IMR-90 (cell line): ENCODE measurements around the gene MIPEP. TPM values are rescaled to one million over a fixed set of nuclear protein-coding genes. Genes with fewer than 3 reads are reported as not detected.

Experiments
- ATAC-seq: fragments of 200-7000 bp; cut with Tn5 transposase; 2 replicates; pipeline ENCODE4 v1.9.1; 2020; ENCODE audit warnings: low read depth, mild to moderate bottlenecking, moderate library complexity
- BruUV-seq: library from RNA; stranded (reverse); fragments of 400-500 nt; replicated peaks from 2 replicates; lab custom pipeline; 2021; lab: Mats Ljungman, UMichigan
- CTCF ChIA-PET: fragments of 300-600 bp; formaldehyde crosslinking; extraction: SDS; loops from one replicate; lab custom pipeline; 2021; ENCODE audit warnings: antibody characterized with exemption; lab: Yijun Ruan, JAX
- POLR2A ChIA-PET: fragments of 300-600 bp; sonication (Branson Sonifier 250); formaldehyde crosslinking; loops from one replicate; lab custom pipeline; 2022; ENCODE audit warnings: antibody characterized with exemption; ENCODE audit not compliant: unreplicated experiment; lab: Charles Lee
- DNase-seq: peaks from one replicate; pipeline ENCODE4 v3.0.0; 2013
- H2AFZ ChIP-seq: replicated peaks from 2 replicates; pipeline ENCODE3; 2013; ENCODE audit warnings: low read length, mild to moderate bottlenecking; ENCODE audit not compliant: poor library complexity
- H2AK5ac ChIP-seq: 2 replicates; pipeline ENCODE4 v1.6.1; 2013; ENCODE audit warnings: low read depth, low read length, inconsistent platforms
- H2AK9ac ChIP-seq: replicated peaks from 2 replicates; pipeline ENCODE3; 2013; ENCODE audit warnings: mild to moderate bottlenecking, low read depth, low read length, moderate library complexity; ENCODE audit not compliant: poor library complexity
- H2BK120ac ChIP-seq: 2 replicates; pipeline ENCODE4 v1.6.1; 2013; ENCODE audit warnings: low read depth, low read length, inconsistent platforms
- H2BK15ac ChIP-seq: 3 replicates; pipeline ENCODE4 v1.6.1; 2013; ENCODE audit warnings: low read depth, low read length, inconsistent platforms
- H2BK20ac ChIP-seq: 2 replicates; pipeline ENCODE4 v1.6.1; 2013; ENCODE audit warnings: low read depth, mild to moderate bottlenecking, inconsistent platforms, low read length, moderate library complexity
- H2BK5ac ChIP-seq: 2 replicates; pipeline ENCODE4 v1.6.1; 2013; ENCODE audit warnings: mild to moderate bottlenecking, low read depth, low read length, inconsistent platforms; ENCODE audit not compliant: poor library complexity, severe bottlenecking
- H3K14ac ChIP-seq: replicated peaks from 2 replicates; pipeline ENCODE4 v1.6.1; 2013; ENCODE audit warnings: low read depth, low read length, inconsistent platforms
- H3K18ac ChIP-seq: 2 replicates; pipeline ENCODE4 v1.6.1; 2013; ENCODE audit warnings: low read depth, low read length, control low read depth
- H3K23ac ChIP-seq: 2 replicates; pipeline ENCODE4 v1.6.1; 2013; ENCODE audit warnings: low read depth, low read length, inconsistent platforms
- H3K27ac ChIP-seq: 2 replicates; pipeline ENCODE4 v1.5.1; 2013; ENCODE audit warnings: mild to moderate bottlenecking, control low read depth, low read length; ENCODE audit not compliant: insufficient read depth
- H3K27me3 ChIP-seq: 2 replicates; pipeline ENCODE4 v1.6.1; 2013; ENCODE audit warnings: low read length; ENCODE audit not compliant: control insufficient read depth, insufficient read depth
- H3K36me3 ChIP-seq: 2 replicates; pipeline ENCODE4 v1.6.1; 2013; ENCODE audit warnings: low read length, mixed read lengths; ENCODE audit not compliant: control insufficient read depth, insufficient read depth
- H3K4ac ChIP-seq: 2 replicates; pipeline ENCODE4 v1.6.1; 2013; ENCODE audit warnings: low read depth, low read length, inconsistent platforms
- H3K4me1 ChIP-seq: 2 replicates; pipeline ENCODE4 v1.6.1; 2013; ENCODE audit warnings: low read length, mixed read lengths; ENCODE audit not compliant: control insufficient read depth, insufficient read depth
- H3K4me2 ChIP-seq: 2 replicates; pipeline ENCODE4 v1.6.1; 2013; ENCODE audit warnings: low read depth, mild to moderate bottlenecking, control low read depth, low read length, moderate library complexity
- H3K4me3 ChIP-seq: 2 replicates; pipeline ENCODE4 v1.5.1; 2013; ENCODE audit warnings: low read depth, mild to moderate bottlenecking, control low read depth, low read length, moderate library complexity; ENCODE audit not compliant: insufficient read depth
- H3K56ac ChIP-seq: 2 replicates; pipeline ENCODE4 v1.6.1; 2013; ENCODE audit warnings: low read length, inconsistent platforms; ENCODE audit not compliant: insufficient read depth; ENCODE audit errors: extremely low read depth
- H3K79me1 ChIP-seq, 2 experiments: 2 replicates each; pipeline ENCODE4 v1.6.1; 2013; ENCODE audit warnings: low read length in 2 of 2, inconsistent platforms in 1 of 2, low read depth in 1 of 2
- H3K9ac ChIP-seq: 2 replicates; pipeline ENCODE4 v1.6.1; 2013; ENCODE audit warnings: low read depth, low read length, control low read depth
- H3K9me1 ChIP-seq: 2 replicates; pipeline ENCODE4 v1.6.1; 2013; ENCODE audit warnings: low read length, inconsistent platforms; ENCODE audit not compliant: insufficient read depth
- H3K9me3 ChIP-seq: 2 replicates; pipeline ENCODE4 v1.6.1; 2013; ENCODE audit warnings: low read length; ENCODE audit not compliant: control insufficient read depth, insufficient read depth
- H4K20me1 ChIP-seq: 2 replicates; pipeline ENCODE4 v1.6.1; 2013; ENCODE audit warnings: low read length, inconsistent platforms; ENCODE audit not compliant: insufficient read depth
- H4K5ac ChIP-seq: 2 replicates; pipeline ENCODE4 v1.6.1; 2013; ENCODE audit warnings: mild to moderate bottlenecking, low read depth, low read length, control low read depth
- H4K8ac ChIP-seq, 2 experiments: 2 replicates each; pipeline ENCODE4 v1.6.1; 2013; ENCODE audit warnings: low read depth in 2 of 2, low read length in 2 of 2, control low read depth in 1 of 2, inconsistent platforms in 1 of 2
- H4K91ac ChIP-seq: 2 replicates; pipeline ENCODE4 v1.6.1; 2013; ENCODE audit warnings: low read depth, low read length, inconsistent platforms; ENCODE audit not compliant: insufficient read depth
- MXI1 ChIP-seq: IDR thresholded peaks from 2 replicates; pipeline ENCODE4 v1.6.1; 2012; ENCODE audit warnings: low read depth, mild to moderate bottlenecking, low read length, moderate library complexity, borderline replicate concordance
- NFE2L2 ChIP-seq: fragments of 150-350 bp; IDR thresholded peaks from 2 replicates; pipeline ENCODE4 v1.6.1; 2016; ENCODE audit warnings: low read depth, mild to moderate bottlenecking, low read length
- POLR2A ChIP-seq: IDR thresholded peaks from 2 replicates; pipeline ENCODE4 v1.6.1; 2012; ENCODE audit warnings: mild to moderate bottlenecking, low read depth, low read length
- WGBS, 2 experiments: methylation state at CpG; one replicate each; pipeline versions ENCODE4 v1.1.5 to v1.1.7; 2013; ENCODE audit warnings: missing lambda C conversion rate in 2 of 2; ENCODE audit not compliant: insufficient read length in 1 of 2; ENCODE audit errors: extremely low coverage in 2 of 2; 5-methylcytosine and 5-hydroxymethylcytosine counted together
- dilution Hi-C: fragments of 300-500 bp; cut with HindIII; formaldehyde crosslinking; loops from one replicate; pipeline ENCODE4 v1.14.3; 2018; ENCODE audit warnings: low sequenced_read_pairs; ENCODE audit not compliant: unreplicated experiment
- in situ Hi-C: fragments of 300-500 bp; cut with MboI; formaldehyde crosslinking; loops from 3 replicates; pipeline ENCODE4 v1.14.3; 2019; ENCODE audit warnings: low sequenced_read_pairs, inconsistent platforms, mixed read lengths
- intact Hi-C: fragments of 100-400 bp; cut with micrococcal nuclease; formaldehyde crosslinking; loops from 2 replicates; pipeline ENCODE4 v1.10.0; 2022
- polyA plus RNA-seq, 3 experiments: library from polyadenylated mRNA; depleted of rRNA; stranded (reverse); fragments of >200 nt; gene quantifications; 2 replicates each; pipeline ENCODE4 v1.2.3, GENCODE V29; 2012; ENCODE audit warnings: low replicate concordance in 1 of 3
- total RNA-seq: library from RNA; depleted of rRNA; stranded (reverse); fragments of >200 nt; gene quantifications from 2 replicates; pipeline ENCODE4 v1.2.3, GENCODE V29; 2012

Gene MIPEP
- total and polyA plus RNA-seq, 2 of the 4 experiments (the other 2 are of a cell fraction), result 15.0 to 21.5 TPM

DNA sequence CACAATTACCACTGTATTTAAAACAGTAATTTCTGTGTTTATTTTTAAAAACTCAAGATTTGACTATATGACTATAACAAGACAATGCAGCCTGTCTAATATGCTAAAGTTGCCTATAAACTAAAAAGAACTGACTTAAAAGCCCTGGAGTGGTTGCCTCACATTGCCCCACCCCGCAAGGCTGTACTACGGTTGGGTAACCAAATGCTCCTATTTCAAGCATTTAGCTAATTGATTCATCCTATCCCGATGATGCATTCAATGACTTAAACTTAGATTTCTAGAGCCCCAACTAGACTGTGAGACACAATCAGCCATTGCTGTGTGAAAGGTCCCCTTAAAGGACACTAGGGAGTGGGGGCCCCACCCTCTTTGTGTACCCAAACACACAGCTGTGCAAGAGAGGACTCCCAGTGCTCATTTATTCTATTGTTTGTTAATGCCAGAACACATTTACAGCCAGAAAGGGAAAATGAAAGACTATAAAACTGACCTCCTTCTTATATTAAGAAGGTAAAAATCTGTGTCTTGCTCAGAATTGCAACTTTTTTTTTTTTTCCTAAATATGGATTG is 66.9 kb downstream of the MIPEP start:
- Histone ChIP-seq H3K4me1 (peaks cover 2% of the 10 kb centered on the region; the same call in 1 of the 2 replicates), H4K8ac (no peak overlapping the region), H2BK5ac (no peak overlapping the region), H4K20me1 (no peaks in the 10 kb centered on the region), H3K14ac (no peak overlapping the region), H3K9me3 (peaks cover 3% of the 10 kb centered on the region), H3K56ac (no peak overlapping the region), H3K27me3 (no peaks in the 10 kb centered on the region), H4K5ac (no peak overlapping the region), H3K18ac (no peak overlapping the region), H3K9ac (no peak overlapping the region), H2AK9ac (no peak overlapping the region), H2AFZ (no peak overlapping the region), H3K36me3 (peaks cover 14% of the 10 kb centered on the region; the same call in 1 of the 2 replicates), H3K4me2 (no peak overlapping the region), H3K4me3 (no peak overlapping the region), H3K4ac (no peak overlapping the region), H2BK20ac (no peak overlapping the region), H2BK15ac (no peak overlapping the region), H3K23ac (no peak overlapping the region), H3K79me1 (no peaks in the 10 kb centered on the region), H2AK5ac (no peak overlapping the region), H4K91ac (no peak overlapping the region), H2BK120ac (no peak overlapping the region), H3K27ac (no peak overlapping the region), H3K9me1 (no peaks in the 10 kb centered on the region; the same call in 1 of the 2 replicates)
- DNase-seq, result no peak
- WGBS, 2 experiments, result 90% methylated on average over 2 of the region's 3 CpGs; no CpG with 5 or more reads in 1 of the 2 experiments
- POLR2A ChIA-PET, result no interaction called here
- dilution Hi-C loops, result no loop called here
- intact Hi-C loops, result no loop called here
- TF ChIP-seq POLR2A (no peak), NFE2L2 (no peak), MXI1 (no peak)
- CTCF ChIA-PET, result no interaction called here
- ATAC-seq, result no peak
- BruUV-seq, result no TSS peak
- in situ Hi-C loops, result no loop called here
